ENCODE data around the gene CHD5.
"Not testable (repeated sequence)": the region's sequence is repeated elsewhere in the genome, so short reads cannot be mapped to it uniquely, and the experiment has no call there.

Gene CHD5

GRCh38 chr1:6066680-6067079, 113.4 kb downstream of the CHD5 start:
- no peaks in the 10 kb centered on the region for H3K36me3 ChIP-seq (replicated peaks)
- no peak overlapping the region for H3K27ac ChIP-seq
- DNase-seq = no peak

GRCh38 chr1:6065093-6065858, 114.8 kb downstream of the CHD5 start:
- Histone ChIP-seq H3K36me3 (replicated peaks) (no peaks in the 10 kb centered on the region), H3K27ac (no peak overlapping the region), H3K4me3 (ENCODE audit: low read depth, low read length) (no peak overlapping the region), H3K27me3 (replicated peaks) (peaks cover 6% of the 10 kb centered on the region)
- in situ Hi-C loops (cut with HindIII; ENCODE audit: low pct_ligation_motif_present, low sequenced_read_pairs) = no loop called here
- DNase-seq = no peak
- TF ChIP-seq CTCF (IDR thresholded peaks at IDR 0.05; ENCODE audit: low read depth, low read length, missing control alignments) = no peak

More at GRCh38 chr1:6066680-6067079, 113.4 kb downstream of the CHD5 start:
- no peak for TF ChIP-seq CTCF (IDR thresholded peaks at IDR 0.05; ENCODE audit: low read depth, low read length, missing control alignments)
- Histone ChIP-seq H3K27me3 (replicated peaks) (peaks cover 6% of the 10 kb centered on the region), H3K4me3 (ENCODE audit: low read depth, low read length) (no peak overlapping the region)
- in situ Hi-C loops (cut with HindIII; ENCODE audit: low pct_ligation_motif_present, low sequenced_read_pairs) = no loop called here

GRCh38 chr1:6063532-6064053, 116.5 kb downstream of the CHD5 start:
- H3K27ac ChIP-seq; H3K36me3 ChIP-seq (replicated peaks); in situ Hi-C loops (cut with HindIII; ENCODE audit: low pct_ligation_motif_present, low sequenced_read_pairs); DNase-seq; H3K4me3 ChIP-seq (ENCODE audit: low read depth, low read length); H3K27me3 ChIP-seq (replicated peaks): not testable (repeated sequence)

- H3K36me3 ChIP-seq (replicated peaks) = no peaks in the 10 kb centered on the region
- H3K27ac ChIP-seq = no peak overlapping the region
- no peak for TF ChIP-seq CTCF (IDR thresholded peaks at IDR 0.05; ENCODE audit: low read depth, low read length, missing control alignments)
- peaks cover 4% of the 10 kb centered on the region for H3K27me3 ChIP-seq (replicated peaks)
- in situ Hi-C loops (cut with HindIII; ENCODE audit: low pct_ligation_motif_present, low sequenced_read_pairs) = no loop called here
- H3K4me3 ChIP-seq (ENCODE audit: low read depth, low read length) = no peak overlapping the region
- DNase-seq = no peak
Measured at GRCh38 chr1:6062670-6063069, 117.5 kb downstream of the CHD5 start.

GRCh38 chr1:6059866-6060265, 120.3 kb downstream of the CHD5 start:
- Histone ChIP-seq H3K4me3 (ENCODE audit: low read depth, low read length) (no peak overlapping the region), H3K27ac (no peak overlapping the region), H3K36me3 (replicated peaks) (no peaks in the 10 kb centered on the region), H3K27me3 (replicated peaks) (peaks cover 2% of the 10 kb centered on the region)
- TF ChIP-seq CTCF (IDR thresholded peaks at IDR 0.05; ENCODE audit: low read depth, low read length, missing control alignments) = no peak
- no peak for DNase-seq
- in situ Hi-C loops (cut with HindIII; ENCODE audit: low pct_ligation_motif_present, low sequenced_read_pairs) = no loop called here

GRCh38 chr1:6057170-6057845, 122.8 kb downstream of the CHD5 start:
- H3K27ac ChIP-seq = no peak overlapping the region
- DNase-seq = no peak
- no peaks in the 10 kb centered on the region for H3K36me3 ChIP-seq (replicated peaks)
- no peak overlapping the region for H3K4me3 ChIP-seq (ENCODE audit: low read depth, low read length)
- in situ Hi-C loops (cut with HindIII; ENCODE audit: low pct_ligation_motif_present, low sequenced_read_pairs) = no loop called here
- no peak for TF ChIP-seq CTCF (IDR thresholded peaks at IDR 0.05; ENCODE audit: low read depth, low read length, missing control alignments)
- H3K27me3 ChIP-seq (replicated peaks) = no peaks in the 10 kb centered on the region
